SIG-M5 (cell line): ENCODE measurements around the gene CDKL2.

Source experiments
- DNase-seq: peaks from one replicate; lab custom pipeline; 2025; lab: John Stamatoyannopoulos, UW

Gene CDKL2

DNA sequence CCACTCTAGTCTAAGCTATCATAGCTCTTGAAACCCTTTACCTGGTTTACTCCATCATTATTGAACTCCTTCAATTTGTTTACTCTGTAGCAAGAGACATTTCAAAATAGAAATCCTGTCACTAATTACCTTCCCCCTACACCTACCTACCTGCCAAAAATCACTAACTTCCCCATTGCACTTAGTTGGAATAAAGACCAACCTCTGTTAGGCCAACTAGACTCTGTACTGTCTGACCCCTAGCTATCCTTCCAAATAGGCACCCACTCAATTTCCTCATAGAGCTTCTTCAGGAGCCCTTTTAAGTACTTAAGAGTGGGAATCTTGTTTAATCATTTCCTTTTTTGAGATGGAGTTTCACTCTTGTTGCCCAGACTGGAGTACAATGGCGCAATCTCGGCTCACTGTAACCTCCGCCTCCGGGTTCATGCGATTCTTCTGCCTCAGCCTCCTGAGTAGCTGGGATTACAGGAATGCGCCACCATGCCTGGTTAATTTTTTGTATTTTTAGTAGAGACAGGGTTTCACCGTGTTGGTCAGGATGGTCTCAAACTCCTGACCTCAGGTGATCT lies 8.9 kb upstream of the CDKL2 start:
- DNase-seq = no peak

DNA sequence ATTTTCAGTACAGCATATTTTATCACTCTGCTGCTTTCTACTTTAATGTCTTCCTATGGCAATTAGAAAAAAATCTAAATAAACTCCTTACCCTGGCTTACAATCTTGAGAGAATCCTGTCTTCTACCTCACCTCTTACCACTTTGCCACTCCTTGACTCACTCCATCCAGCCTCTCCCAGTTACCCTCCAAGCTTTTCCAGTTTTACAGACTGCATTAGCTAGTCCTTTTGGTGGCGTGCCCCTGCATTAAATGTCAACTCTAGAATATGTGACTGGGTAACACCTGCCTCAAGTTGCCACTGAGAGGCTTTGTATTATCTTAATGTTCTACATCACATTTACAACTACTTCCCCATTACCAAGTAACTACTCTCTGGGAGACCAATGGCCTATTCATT lies 7.5 kb upstream of the CDKL2 start:
- DNase-seq = no peak

DNA sequence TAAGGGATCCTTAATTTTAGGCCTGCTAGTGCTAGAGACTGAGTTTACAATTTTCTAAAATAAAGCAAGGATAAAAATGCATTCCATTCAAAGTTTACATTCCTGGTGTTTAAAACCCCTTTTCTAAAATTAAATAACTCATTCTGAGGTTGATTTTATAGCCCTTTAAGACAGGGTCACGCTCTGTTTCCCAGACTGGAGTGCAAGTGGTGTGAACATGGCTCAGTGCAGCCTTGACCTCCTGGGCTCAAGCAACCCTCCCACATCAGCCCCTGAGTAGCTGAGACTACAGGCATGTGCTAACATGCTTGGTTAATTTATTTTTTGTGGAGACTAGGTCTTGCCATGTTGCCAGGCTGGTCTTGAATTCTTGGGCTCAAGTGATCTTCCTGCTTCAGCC lies 6.8 kb upstream of the CDKL2 start:
- no peak for DNase-seq

DNA sequence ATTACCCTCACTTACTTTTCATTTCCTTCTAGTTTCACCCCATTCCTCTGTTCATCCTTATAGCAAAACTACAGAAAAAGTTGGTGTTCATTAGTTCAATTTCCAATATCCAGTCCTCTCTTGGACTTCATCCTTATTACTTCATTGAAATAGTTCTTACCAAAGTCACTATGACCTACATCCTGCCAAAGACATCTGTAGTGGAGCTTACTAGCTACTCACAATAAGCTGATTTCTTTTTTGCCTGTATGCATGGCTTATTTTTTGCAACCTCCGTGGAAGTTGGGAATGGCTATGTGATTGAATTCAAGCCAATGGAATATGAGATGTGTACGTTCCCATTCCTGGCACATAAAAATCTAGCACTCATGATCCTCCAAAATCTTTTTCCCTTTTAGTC lies 4.6 kb upstream of the CDKL2 start:
- no peak for DNase-seq

DNA sequence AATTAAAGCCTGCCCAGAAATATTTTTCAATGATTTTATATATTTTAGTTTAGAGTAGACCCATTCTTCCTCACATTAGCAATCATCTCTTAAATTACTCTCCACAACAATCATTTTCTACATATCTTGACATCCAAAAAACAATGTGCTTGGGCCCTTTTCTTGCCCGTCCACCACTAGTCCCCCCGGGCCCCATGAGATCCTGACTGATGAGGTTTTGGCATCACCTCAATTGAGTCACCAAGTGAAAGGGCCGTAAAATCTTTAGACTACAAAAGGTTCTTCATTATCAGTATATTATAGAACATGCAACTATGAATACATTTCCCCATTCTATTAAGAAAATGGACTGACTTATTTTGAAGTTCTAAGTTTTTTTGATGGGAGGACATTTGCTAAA lies 4.0 kb upstream of the CDKL2 start:
- DNase-seq = no peak

DNA sequence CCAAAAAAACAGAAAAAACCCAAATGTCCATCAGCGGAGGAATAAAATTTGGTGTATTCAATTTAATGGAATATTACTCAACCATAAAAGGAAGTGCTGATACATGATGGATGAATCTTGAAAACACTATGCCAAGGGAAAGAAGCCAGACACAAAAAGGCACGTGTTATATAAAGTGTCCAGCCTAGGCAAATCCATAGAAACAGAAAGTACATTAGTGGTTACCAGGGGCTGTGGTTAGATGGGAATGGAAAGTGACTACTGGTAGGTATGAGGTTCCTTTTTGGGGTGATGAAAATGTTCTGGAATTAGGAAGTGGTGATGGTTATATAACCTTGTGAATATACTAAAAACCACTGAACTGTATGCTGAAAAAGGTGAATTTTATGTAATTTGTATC lies 3.5 kb upstream of the CDKL2 start:
- peak; percentile 3 for DNase-seq

DNA sequence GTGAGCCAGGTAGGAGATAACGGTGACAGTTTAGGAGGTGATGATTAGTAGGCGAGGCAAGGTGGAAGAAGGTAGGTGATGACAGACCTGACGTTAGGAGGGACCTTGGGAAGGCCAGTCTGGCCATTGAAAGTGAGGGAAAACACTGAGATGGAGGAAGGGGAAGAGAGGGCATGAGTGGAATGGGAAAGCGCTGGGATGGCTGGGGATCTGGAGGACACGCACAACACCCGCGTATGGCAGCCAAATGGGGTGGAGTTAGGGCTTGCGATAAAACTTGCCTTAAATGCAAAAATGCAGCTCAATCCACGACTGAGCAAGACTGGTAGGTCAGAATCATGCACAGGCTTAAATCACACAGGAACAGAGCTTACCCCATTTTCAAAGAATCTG lies 605 bp upstream of the CDKL2 start:
- no peak for DNase-seq

DNA sequence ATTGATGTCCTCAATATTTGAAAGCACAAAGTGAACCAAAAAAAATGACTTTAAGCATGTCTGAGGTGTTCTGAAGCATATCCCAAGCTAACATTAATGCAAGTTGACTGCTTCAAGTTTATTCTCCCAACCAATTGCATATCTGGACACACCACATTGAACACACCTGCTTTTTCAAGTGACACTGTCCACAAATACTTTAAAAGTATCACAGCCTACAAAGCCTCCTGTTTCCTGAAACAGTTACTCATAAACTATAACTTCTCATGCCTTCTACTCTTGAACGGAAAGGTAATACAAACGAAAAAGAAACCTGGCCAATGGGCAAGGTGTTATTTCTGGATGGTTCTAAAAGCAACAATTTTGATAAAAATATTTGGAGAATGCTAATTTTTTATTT lies 1.1 kb downstream of the CDKL2 start:
- DNase-seq = no peak

DNA sequence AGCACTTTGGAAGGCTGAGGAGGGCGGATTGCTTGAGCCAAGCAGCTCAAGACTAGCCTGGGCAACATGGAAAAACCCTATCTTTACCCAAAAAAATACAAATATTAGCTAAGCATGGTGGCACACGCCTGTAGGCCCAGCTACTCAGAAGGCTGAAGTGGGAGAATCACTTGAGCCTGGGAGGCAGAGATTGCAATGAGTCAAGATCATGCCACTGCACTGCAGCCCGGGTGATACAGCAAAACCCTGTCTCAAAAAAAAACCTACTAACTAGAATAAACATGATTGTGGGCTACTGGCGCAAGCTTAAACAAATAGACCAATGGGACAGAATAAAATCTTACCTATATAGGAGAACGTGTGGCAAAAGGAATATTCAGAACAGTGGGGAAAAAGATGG lies 7.3 kb downstream of the CDKL2 start:
- no peak for DNase-seq

DNA sequence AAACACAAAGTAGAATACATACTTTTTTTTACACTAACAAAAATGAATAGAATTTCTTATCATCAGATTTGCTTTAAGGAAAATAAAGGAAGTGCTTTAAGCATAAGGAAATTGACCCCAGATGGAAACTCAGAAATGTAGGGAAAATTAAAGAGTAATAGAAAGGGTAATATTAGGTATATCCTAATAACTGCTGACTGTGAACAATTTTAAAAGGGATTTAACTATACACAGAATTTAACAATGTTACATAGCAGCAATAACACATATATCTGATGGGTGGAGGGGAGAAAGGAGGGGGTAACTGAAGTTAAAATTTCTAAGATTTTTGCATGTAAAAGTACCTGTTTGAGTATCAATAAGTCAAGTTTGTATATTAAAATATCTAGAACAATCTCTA lies 8.6 kb downstream of the CDKL2 start:
- no peak for DNase-seq

DNA sequence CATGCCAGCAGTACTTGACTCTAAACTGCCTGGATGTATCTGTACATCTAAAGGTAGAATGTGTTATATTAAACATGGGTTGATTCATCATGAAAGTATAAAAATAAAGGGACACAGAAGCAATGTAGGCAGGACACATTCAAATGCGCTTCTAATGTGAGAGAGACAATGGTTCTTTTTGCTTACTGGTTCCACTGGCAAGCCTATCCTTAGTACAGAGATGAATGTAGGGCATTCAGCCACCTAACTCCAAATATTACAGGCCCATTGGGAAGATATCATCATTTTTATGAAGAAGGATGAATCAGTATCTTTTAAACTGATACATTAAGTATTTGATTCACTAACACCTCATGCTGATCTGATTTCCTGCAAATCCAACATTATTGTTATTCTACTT lies 18.0 kb downstream of the CDKL2 start:
- no peak for DNase-seq

DNA sequence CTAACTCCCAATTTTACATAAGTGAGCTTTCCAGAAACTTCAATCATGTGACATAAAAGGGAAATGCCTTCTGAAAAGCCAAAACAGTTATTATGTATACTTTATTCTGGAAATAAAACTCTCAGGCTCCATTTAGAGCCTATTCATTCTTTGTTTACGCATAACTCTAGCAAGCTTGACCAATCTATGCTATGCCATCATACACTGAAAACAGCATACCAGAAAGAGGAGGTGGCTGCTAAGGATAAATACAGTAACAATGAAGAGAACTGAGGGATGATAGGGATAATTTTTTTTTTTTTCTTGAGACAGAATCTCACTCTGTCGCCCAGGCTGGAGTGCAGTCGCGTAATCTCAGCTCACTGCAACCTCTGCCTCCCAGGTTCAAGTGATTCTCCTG lies 24.4 kb downstream of the CDKL2 start:
- no peak for DNase-seq

DNA sequence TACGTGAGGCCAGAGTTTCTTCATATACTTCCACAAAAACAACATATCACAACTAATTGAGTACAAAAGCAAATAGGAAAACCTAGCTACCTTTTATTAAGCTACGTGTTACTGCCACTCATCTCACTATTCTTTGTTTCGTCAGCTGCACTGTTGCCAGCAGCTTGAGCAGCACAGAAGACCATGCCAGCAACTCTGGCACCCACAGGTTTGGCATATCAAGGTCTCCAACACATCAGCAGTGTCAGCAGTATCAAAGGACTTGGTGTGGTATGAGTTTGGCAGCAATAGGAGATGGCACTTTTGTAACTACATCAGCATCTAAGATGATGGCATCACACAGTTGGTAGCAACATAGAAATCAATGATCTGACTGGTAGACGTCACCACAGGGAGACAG lies 30.7 kb downstream of the CDKL2 start:
- no peak for DNase-seq

DNA sequence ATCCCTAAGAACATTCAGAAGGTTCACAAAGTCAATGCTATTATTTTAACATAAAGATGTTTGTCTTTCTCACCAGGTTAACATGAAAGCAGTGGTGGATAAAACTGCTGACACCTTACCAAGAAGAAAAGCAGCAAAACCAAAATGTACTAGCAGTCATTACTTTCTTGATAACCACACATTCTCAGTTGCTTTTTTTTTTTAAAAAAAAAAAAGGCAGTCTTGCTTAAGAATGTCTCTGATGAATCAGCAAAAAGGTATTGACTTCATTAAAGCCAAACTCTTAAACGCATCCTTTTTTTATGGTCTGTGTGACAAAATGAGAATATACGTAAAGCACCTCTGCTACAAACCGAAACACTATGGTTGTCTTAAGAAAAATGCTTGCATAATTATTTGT lies 31.9 kb downstream of the CDKL2 start:
- no peak for DNase-seq

DNA sequence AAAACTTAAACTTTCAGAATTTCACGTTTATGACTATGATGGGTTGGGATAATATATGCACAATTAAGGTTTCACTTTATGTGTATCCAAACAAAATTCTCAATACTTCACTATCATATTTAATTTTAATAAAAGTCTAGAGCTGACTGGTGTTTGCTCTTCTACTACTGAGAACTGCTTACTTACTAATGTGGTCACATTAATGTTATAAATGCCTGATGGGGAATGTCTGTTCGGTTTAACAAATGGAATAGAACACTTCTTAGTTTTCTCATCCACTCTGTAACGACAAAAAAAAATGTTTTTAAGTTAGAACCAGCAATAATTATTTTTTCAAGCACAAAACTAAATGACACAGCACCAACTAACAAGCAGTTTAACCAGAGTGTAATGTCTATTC lies 34.3 kb downstream of the CDKL2 start:
- DNase-seq = no peak

DNA sequence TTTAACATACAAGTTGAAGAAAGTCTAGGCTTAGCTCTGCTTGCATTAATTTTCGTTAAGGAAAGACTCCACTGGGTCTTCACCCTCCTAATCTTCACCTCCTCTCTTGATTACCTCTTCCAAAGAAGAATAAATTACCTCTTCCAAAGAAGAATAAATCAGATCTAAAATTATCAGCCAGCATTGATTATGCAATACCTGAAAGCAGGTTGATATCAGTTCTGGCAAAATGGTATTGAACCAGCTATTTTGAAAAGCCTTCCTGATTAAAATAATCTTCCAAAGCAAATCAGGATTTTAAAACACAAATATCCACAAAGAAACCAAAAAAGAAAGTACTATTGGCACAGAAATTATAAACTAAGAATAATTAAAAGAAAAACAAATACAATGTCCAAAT lies 36.9 kb downstream of the CDKL2 start:
- no peak for DNase-seq

DNA sequence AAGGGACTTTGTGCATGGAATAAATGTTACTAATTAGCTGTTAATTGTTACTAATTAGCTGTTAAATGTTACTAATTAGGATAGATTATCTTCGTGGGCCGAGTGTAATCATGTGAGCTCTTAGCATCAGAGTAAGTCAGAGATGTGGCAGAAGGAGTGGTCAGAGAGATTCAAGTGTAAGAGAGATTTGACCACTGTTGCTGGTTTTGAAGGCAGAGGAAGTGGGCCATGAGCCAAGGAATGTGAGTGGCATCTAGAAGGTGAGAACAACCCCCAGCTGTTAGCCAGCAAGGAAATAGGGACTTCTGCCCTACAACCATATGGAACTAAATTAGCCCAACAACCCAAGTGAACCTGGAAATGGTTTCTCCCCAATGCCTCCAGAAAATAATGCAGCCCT lies 46.3 kb downstream of the CDKL2 start:
- no peak for DNase-seq

DNA sequence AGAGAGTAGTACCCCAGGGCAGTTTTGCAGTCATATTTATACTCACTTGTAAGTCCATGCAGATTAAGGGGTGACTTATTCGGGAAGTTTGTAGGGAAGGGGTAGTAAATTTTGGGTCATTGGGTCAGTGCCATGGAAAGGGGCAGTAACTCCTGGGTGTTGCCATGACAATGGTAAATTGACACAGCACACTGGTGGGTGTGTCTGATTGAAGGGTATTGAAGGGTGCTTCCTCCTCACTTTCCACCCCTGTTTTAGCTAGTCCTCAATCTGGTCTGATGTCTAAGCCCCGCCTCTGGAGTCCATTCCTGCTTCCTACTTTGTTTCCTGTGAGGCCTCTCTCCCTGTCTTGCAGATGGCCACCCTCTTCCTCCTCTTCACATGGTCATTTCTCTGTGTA lies 62.6 kb downstream of the CDKL2 start:
- no peak for DNase-seq

DNA sequence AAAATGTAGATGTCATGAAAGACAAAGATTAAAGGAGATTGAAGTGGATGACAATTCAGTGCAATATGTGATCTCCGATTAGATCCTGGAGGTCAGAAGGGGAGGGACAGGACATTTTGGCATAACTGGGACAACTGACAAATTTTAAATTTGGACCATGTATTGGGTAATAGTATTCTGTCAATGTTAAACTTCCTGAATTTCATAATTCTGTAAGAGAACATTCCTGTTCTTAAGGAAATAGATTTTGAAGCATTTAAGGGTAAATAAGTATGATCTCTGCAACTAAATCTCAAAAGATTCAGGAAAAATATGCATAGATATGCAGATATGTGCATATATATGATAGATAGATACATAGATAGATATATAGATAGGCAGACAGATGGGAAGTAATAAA lies 63.4 kb downstream of the CDKL2 start:
- DNase-seq = no peak

DNA sequence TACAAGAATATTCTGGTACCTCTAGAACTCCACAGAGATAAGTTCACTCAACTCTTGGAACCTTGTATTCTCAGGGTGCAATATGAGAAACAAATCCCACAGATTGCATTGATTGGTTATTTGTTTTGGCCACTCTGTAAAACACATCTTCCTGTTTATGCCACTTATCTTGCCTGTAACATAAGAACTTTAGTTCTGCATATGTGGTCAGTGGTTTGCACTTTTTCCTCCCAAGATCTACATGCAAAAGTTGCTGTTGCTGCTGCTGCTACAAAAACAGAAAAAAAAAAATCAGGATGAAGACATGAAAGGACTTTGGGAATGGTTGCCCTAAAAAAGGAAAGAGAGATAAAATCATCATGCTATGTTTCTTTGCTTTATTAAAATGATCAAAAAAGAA lies 64.8 kb downstream of the CDKL2 start:
- DNase-seq = no peak

DNA sequence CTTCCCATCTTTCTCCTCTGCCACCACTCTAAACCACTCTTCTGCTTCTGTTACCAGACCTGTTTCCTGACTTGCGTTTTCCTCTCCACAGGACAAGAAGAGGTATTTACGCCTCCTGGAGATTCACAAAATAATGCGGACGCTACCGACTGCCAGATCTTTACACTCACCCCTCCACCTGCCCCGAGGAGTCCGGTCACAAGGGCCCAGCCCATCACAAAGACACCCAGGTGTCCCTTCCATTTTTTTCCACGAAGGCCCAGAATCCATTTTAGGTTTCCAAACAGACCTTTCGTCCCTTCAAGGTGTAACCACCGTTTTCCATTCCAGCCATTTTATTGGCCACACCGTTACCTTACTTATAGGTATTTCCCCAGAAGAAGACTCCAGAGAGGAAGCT lies 66.3 kb downstream of the CDKL2 start:
- DNase-seq = no peak

DNA sequence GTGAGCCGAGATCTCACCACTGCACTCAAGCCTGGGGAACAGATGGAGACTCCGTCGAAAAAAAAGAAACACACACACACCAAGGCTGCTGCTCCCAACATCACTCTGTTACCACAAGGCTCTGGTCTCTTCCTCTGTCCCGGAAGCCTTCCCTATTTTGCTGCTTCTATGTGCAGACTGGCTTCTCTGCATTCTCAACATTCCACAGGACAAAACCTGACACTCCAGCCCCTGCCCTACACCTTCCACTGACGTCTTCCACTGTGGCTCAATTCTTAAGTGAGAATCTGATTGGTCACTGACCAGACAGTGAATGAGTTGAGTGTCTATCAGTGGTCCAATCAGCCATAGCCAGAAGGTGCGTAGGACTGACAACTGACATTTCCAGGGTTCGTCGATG lies 68.5 kb downstream of the CDKL2 start:
- DNase-seq = no peak

DNA sequence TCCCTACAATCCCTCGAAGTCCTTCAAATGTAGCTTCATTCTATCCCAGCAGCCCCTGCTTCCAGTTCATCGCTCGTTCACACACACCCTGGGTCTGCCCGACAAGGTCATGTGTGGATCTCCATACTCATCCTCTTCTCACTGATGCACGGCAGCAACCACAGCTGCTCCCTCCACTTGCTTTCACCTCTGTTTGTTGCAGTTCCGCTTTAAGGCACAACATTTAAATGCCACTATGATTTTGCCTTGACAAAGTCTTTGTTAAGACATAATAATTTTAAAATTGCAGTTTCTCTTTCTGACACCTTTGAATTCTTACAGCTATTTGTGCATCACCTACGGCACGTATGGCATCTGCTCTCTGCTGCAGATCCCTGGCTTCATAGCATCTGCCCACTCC lies 72.6 kb downstream of the CDKL2 start:
- DNase-seq = no peak

DNA sequence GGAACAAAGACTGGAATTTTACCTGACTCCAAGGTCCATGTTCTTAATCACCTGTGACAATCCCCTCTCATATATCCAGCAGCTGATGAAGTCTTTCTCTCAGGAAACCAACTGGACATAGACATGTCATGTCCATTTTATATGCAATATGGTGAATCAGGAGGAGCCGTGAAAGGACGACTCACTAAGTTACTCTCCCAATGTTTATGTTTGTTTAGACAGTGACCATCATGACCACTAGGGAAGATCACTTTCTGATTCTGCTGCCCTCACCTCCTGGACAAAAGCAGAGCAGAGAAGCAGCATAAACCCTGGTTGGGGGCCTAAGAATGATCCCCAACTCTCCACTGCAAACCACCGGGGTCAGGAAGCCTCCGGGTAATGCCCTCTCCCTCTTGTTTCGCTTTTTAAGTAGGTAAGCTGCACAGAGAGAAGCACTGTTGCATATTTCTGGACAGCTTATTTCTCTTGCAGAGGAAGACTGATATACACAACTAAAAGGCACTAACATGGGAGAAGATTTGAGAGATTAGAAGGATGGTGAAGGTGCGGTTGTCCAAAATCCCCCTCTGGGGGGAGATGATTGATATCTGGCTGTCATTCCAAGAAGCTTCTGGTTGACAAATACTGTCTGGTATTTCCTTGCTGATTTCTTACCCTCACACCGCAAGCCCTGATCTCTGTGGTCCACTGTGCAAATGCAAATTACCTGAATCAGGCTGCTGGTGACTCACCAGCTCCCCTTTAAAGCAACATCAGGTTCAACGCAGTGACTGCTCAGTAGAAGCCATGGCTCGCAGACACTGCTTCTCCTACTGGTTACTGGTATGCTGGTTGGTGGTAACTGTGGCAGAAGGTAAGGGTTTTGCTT lies 74.8 kb downstream of the CDKL2 start, which contains the start of gene ODAPH:
TSS of gene ODAPH (plus strand) at position 773 of the 871 bp plus-strand sequence. CDS start at position 790, 17 bp downstream.
- DNase-seq = no peak
